ENCODE data around the gene NECTIN2.
"Not testable (repeated sequence)": the region's sequence is repeated elsewhere in the genome, so short reads cannot be mapped to it uniquely, and the experiment has no call there.

Gene NECTIN2

GRCh38 chr19:44855606-44856005, 9.5 kb downstream of the NECTIN2 start:
- DNase-seq, result no peak

GRCh38 chr19:44856421-44857083, 10.5 kb downstream of the NECTIN2 start:
- no peak for DNase-seq

- no peak for DNase-seq
These were observed 11.7 kb downstream of the NECTIN2 start for GRCh38 chr19:44857837-44858236.

GRCh38 chr19:44861576-44861975, 15.5 kb downstream of the NECTIN2 start:
- DNase-seq, result not testable (repeated sequence)

- DNase-seq, result no peak
These were observed 17.9 kb downstream of the NECTIN2 start for GRCh38 chr19:44863990-44864389.

- no peak for DNase-seq
These were observed 19.2 kb downstream of the NECTIN2 start for GRCh38 chr19:44865196-44865767.

- DNase-seq, result no peak
These were observed 20.6 kb downstream of the NECTIN2 start for GRCh38 chr19:44866664-44867063.

GRCh38 chr19:44867578-44867977, 21.5 kb downstream of the NECTIN2 start:
- no peak for DNase-seq

GRCh38 chr19:44869733-44870470, 23.8 kb downstream of the NECTIN2 start:
- DNase-seq, result no peak

- DNase-seq, result no peak
These were observed 25.7 kb downstream of the NECTIN2 start for GRCh38 chr19:44871809-44872208.

GRCh38 chr19:44872661-44873060, 26.6 kb downstream of the NECTIN2 start:
- DNase-seq, result no peak

- DNase-seq, result no peak
These were observed 28.2 kb downstream of the NECTIN2 start for GRCh38 chr19:44874317-44874716.

GRCh38 chr19:44875666-44876451, 29.8 kb downstream of the NECTIN2 start:
- no peak for DNase-seq

- no peak for DNase-seq
These were observed 30.9 kb downstream of the NECTIN2 start for GRCh38 chr19:44876930-44877535.

- DNase-seq, result no peak
These were observed 32.2 kb downstream of the NECTIN2 start for GRCh38 chr19:44878120-44878865.

GRCh38 chr19:44879309-44880065, 33.4 kb downstream of the NECTIN2 start:
- DNase-seq, result no peak

- DNase-seq, result no peak
These were observed 36.0 kb downstream of the NECTIN2 start for GRCh38 chr19:44882063-44882462.

GRCh38 chr19:44882619-44883397, 36.7 kb downstream of the NECTIN2 start:
- not testable (repeated sequence) for DNase-seq

GRCh38 chr19:44883922-44884321, 37.8 kb downstream of the NECTIN2 start:
- no peak for DNase-seq

- DNase-seq, result no peak
These were observed 38.5 kb downstream of the NECTIN2 start for GRCh38 chr19:44884566-44884965.

GRCh38 chr19:44886141-44886540, 40.0 kb downstream of the NECTIN2 start:
- DNase-seq, result no peak

Data from stimulated activated CD4-positive, alpha-beta T cell treated with anti-CD3 and anti-CD28 coated beads, Interleukin-1b, Interleukin-23, amount 100 ng/mL, for 48 hours (primary cell).